MM.1S (cell line): ENCODE measurements around the gene RAVER2.

Experiments used
- DNase-seq: peaks from one replicate; pipeline ENCODE4 v3.0.0-alpha.2; 2015
- H2AFZ ChIP-seq: fragments of 300-600 bp; sonication (generic); 2 replicates; pipeline ENCODE4 v1.6.0; 2016; ENCODE audit warnings: antibody characterized with exemption, low read length
- H3F3A ChIP-seq: fragments of 300-600 bp; sonication (generic); 2 replicates; pipeline ENCODE4 v1.6.1; 2016; ENCODE audit warnings: mild to moderate bottlenecking, antibody characterized with exemption, low read length, moderate library complexity, mixed read lengths; ENCODE audit not compliant: insufficient read depth
- H3K27ac ChIP-seq: fragments of 300-600 bp; sonication (generic); 2 replicates; pipeline ENCODE4 v1.5.1; 2016; ENCODE audit warnings: mild to moderate bottlenecking, low read length
- H3K27me3 ChIP-seq: fragments of 300-600 bp; sonication (generic); replicated peaks from 2 replicates; pipeline ENCODE4 v1.6.0; 2016; ENCODE audit warnings: low read length; ENCODE audit not compliant: insufficient read depth
- H3K36me3 ChIP-seq: fragments of 300-600 bp; sonication (generic); replicated peaks from 2 replicates; pipeline ENCODE4 v1.6.1; 2016; ENCODE audit warnings: mild to moderate bottlenecking, low read length, mixed read lengths; ENCODE audit not compliant: insufficient read depth
- H3K4me1 ChIP-seq: fragments of 300-600 bp; sonication (generic); 2 replicates; pipeline ENCODE4 v1.6.1; 2016; ENCODE audit warnings: low read length, mixed read lengths
- H3K4me2 ChIP-seq: fragments of 300-600 bp; sonication (generic); 2 replicates; pipeline ENCODE4 v1.6.0; 2016; ENCODE audit warnings: low read depth, low read length
- H3K4me3 ChIP-seq: fragments of 300-600 bp; sonication (generic); 2 replicates; pipeline ENCODE4 v1.5.1; 2016; ENCODE audit warnings: low read length, mixed read lengths
- H3K79me2 ChIP-seq: fragments of 300-600 bp; sonication (generic); 2 replicates; pipeline ENCODE4 v1.6.1; 2016; ENCODE audit warnings: mixed run types, low read length, mixed read lengths
- H3K9ac ChIP-seq: fragments of 300-600 bp; sonication (generic); 2 replicates; pipeline ENCODE4 v1.6.1; 2016; ENCODE audit warnings: low read length, mixed read lengths
- H3K9me2 ChIP-seq: fragments of 300-600 bp; sonication (generic); replicated peaks from 2 replicates; pipeline ENCODE4 v1.6.1; 2016; ENCODE audit warnings: mild to moderate bottlenecking, low read length, mixed read lengths; ENCODE audit not compliant: insufficient read depth
- H3K9me3 ChIP-seq: fragments of 300-600 bp; sonication (generic); replicated peaks from 2 replicates; pipeline ENCODE4 v1.6.1; 2016; ENCODE audit warnings: mild to moderate bottlenecking, low read length, mixed read lengths; ENCODE audit not compliant: insufficient read depth
- H4K20me1 ChIP-seq: fragments of 300-600 bp; sonication (generic); 2 replicates; pipeline ENCODE4 v1.6.1; 2016; ENCODE audit warnings: mild to moderate bottlenecking, low read length, moderate library complexity, mixed read lengths; ENCODE audit not compliant: insufficient read depth
- EZH2 ChIP-seq: fragments of 300-600 bp; sonication (generic); optimal IDR thresholded peaks from 2 replicates; pipeline ENCODE3; 2017; ENCODE audit warnings: low read depth, mild to moderate bottlenecking, antibody characterized with exemption, low read length, mixed read lengths
- EZH2phosphoT487 ChIP-seq: fragments of 300-600 bp; sonication (generic); IDR thresholded peaks from 2 replicates; pipeline ENCODE4 v1.6.1; 2018; ENCODE audit warnings: antibody characterized with exemption, low read length
- TF ChIP-seq, protein P1 (sequence below): fragments of 300-600 bp; sonication (generic); IDR thresholded peaks from 2 replicates; pipeline ENCODE4 v1.5.1; 2016; ENCODE audit warnings: antibody characterized with exemption, low read length, mixed read lengths

Gene RAVER2

GRCh38 chr1:64765012-64765411, 20.1 kb downstream of the RAVER2 start:
- H3K4me2 ChIP-seq = no peak overlapping the region
- TF ChIP-seq EZH2phosphoT487 (no peak), EZH2 (no peak)
- TF ChIP-seq, protein P1, sequence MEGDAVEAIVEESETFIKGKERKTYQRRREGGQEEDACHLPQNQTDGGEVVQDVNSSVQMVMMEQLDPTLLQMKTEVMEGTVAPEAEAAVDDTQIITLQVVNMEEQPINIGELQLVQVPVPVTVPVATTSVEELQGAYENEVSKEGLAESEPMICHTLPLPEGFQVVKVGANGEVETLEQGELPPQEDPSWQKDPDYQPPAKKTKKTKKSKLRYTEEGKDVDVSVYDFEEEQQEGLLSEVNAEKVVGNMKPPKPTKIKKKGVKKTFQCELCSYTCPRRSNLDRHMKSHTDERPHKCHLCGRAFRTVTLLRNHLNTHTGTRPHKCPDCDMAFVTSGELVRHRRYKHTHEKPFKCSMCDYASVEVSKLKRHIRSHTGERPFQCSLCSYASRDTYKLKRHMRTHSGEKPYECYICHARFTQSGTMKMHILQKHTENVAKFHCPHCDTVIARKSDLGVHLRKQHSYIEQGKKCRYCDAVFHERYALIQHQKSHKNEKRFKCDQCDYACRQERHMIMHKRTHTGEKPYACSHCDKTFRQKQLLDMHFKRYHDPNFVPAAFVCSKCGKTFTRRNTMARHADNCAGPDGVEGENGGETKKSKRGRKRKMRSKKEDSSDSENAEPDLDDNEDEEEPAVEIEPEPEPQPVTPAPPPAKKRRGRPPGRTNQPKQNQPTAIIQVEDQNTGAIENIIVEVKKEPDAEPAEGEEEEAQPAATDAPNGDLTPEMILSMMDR = no peak
- no peaks in the 10 kb centered on the region for H3K9me2 ChIP-seq

GRCh38 chr1:64765826-64766225, 21.0 kb downstream of the RAVER2 start:
- Histone ChIP-seq H3K27me3 (no peaks in the 10 kb centered on the region), H3F3A (no peaks in the 10 kb centered on the region), H3K79me2 (peaks cover 53% of the 10 kb centered on the region), H3K9ac (no peak overlapping the region), H3K27ac (no peak overlapping the region), H2AFZ (no peak overlapping the region), H3K9me2 (no peaks in the 10 kb centered on the region), H3K4me3 (no peak overlapping the region), H3K9me3 (no peaks in the 10 kb centered on the region), H3K36me3 (no peaks in the 10 kb centered on the region), H3K4me2 (no peak overlapping the region), H3K4me1 (peaks cover 9% of the 10 kb centered on the region), H4K20me1 (no peaks in the 10 kb centered on the region)
- DNase-seq = no peak
- TF ChIP-seq, protein P1 = no peak
- TF ChIP-seq EZH2 = no peak
- TF ChIP-seq EZH2phosphoT487 = no peak

More at GRCh38 chr1:64765012-64765411, 20.1 kb downstream of the RAVER2 start:
- Histone ChIP-seq H3K9ac (no peak overlapping the region), H3K9me3 (no peaks in the 10 kb centered on the region), H4K20me1 (no peaks in the 10 kb centered on the region), H3K27me3 (no peaks in the 10 kb centered on the region), H3K79me2 (peaks cover 61% of the 10 kb centered on the region), H2AFZ (no peak overlapping the region), H3K4me1 (peaks cover 9% of the 10 kb centered on the region), H3K4me3 (no peak overlapping the region), H3K36me3 (no peaks in the 10 kb centered on the region), H3F3A (no peaks in the 10 kb centered on the region), H3K27ac (no peak overlapping the region)
- no peak for DNase-seq

DNA sequence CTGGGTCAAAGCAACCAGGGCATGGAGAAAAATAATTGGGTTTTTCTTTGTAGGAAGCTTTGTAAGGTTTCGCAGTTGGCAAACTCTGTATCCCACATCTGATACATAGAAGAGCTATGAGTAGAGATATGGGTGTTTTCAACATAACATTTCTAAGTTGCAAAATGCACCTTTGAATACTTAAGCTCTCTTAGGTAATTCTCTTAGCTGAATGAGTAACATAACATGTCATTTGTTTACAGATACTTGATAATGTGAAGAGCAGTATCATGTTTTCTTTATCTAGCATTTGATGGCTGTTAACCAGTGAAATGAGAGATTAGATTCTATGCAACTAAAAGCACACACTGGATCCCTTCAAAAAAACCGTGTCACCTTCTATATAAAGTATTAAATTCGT, 21.6 kb downstream of the RAVER2 start:
- H3K4me1 ChIP-seq = peaks cover 9% of the 10 kb centered on the region
- H3K4me3 ChIP-seq = no peak overlapping the region
- H3K27ac ChIP-seq = no peak overlapping the region
- no peaks in the 10 kb centered on the region for H3K9me2 ChIP-seq
- no peak overlapping the region for H2AFZ ChIP-seq
- no peaks in the 10 kb centered on the region for H3K27me3 ChIP-seq
- no peak overlapping the region for H3K9ac ChIP-seq
- H3F3A ChIP-seq = no peaks in the 10 kb centered on the region
- DNase-seq = no peak
- TF ChIP-seq EZH2phosphoT487 (no peak), EZH2 (no peak)
- TF ChIP-seq, protein P1 = no peak
- no peaks in the 10 kb centered on the region for H4K20me1 ChIP-seq
- H3K4me2 ChIP-seq = no peak overlapping the region
- H3K79me2 ChIP-seq = peaks cover 47% of the 10 kb centered on the region
- H3K36me3 ChIP-seq = no peaks in the 10 kb centered on the region
- H3K9me3 ChIP-seq = no peaks in the 10 kb centered on the region
